ENCODE data around the gene LMF1.

The LMF1 gene

DNA sequence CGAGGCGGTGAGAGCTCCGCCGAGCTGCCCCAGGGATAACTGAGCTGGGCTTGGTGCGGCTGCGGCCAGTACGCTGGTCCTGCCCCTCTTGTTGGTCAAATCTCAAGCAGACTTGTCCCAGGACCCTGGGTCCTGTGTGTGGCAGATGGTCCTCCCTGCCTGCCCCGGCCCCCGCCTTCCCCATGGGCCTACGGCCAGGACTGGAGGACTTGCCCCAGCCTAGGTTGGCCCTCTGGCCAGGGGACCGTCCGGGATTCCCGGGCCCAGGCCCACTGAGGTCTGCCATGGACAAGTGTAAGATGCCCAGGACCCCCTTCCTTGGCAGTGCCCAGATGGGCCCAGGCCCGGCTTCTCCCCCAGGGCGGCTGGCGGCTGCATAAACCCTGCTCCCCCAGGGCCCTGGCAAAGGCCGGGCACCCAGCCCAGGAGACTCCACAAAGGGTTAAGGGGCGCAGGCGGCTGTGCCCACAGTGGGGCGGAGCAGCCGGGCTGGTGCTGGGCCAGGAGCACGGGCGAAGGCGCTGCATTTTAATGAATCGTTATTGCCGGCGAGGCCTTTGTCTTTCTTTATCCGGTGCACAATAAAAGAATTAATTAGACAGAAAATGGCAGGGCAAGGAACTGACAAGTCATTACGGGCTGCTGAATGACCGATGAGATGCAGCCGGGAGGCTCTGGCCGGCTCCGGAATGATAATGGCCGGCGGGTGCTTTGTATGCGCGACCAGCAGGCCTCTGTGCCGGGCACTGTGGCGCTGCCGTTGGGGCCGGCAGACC, 19.9 kb upstream of the LMF1 start:
- Histone ChIP-seq H3K4me3 (ENCODE audit: low read depth, low read length) (no peak overlapping the region), H3K27me3 (ENCODE audit: control insufficient read depth, insufficient read depth, low read length) (no peaks in the 10 kb centered on the region), H3K9ac (no peak overlapping the region), H3K36me3 (ENCODE audit: control insufficient read depth, insufficient read depth, low read length) (no peaks in the 10 kb centered on the region), H2AFZ (no peak overlapping the region), H3K4me2 (ENCODE audit: low read length) (no peak overlapping the region), H3K9me3 (ENCODE audit: control insufficient read depth, low read length) (peaks cover 5% of the 10 kb centered on the region), H3K4me1 (no peaks in the 10 kb centered on the region), H3K27ac (no peak overlapping the region), H3K79me2 (no peaks in the 10 kb centered on the region)
- TF ChIP-seq, protein P1, sequence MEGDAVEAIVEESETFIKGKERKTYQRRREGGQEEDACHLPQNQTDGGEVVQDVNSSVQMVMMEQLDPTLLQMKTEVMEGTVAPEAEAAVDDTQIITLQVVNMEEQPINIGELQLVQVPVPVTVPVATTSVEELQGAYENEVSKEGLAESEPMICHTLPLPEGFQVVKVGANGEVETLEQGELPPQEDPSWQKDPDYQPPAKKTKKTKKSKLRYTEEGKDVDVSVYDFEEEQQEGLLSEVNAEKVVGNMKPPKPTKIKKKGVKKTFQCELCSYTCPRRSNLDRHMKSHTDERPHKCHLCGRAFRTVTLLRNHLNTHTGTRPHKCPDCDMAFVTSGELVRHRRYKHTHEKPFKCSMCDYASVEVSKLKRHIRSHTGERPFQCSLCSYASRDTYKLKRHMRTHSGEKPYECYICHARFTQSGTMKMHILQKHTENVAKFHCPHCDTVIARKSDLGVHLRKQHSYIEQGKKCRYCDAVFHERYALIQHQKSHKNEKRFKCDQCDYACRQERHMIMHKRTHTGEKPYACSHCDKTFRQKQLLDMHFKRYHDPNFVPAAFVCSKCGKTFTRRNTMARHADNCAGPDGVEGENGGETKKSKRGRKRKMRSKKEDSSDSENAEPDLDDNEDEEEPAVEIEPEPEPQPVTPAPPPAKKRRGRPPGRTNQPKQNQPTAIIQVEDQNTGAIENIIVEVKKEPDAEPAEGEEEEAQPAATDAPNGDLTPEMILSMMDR (IDR thresholded peaks at IDR 0.05): no peak

DNA sequence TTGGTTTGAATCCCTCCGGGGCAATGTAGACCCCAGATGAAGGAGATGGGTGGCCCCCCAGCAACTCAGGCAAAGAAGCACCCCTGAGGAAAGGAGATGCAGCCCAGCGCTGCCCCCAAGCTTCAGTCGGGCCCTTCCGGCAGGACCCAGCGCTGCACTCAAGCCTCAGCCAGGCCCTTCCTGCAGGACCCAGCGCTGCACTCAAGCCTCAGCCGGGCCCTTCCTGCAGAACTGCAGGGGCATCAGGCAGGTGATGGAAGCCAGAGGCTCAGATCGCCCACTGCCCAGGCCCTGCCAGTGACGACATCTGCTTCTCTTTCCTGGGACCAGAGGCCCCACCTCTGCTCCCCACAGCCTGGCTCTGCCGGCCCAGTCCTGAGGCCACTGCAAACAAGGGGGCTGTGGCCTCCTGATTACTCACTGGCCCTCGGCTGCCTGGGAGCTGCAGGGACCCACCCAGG, 18.6 kb upstream of the LMF1 start:
- Histone ChIP-seq H3K36me3 (ENCODE audit: control insufficient read depth, insufficient read depth, low read length) (no peaks in the 10 kb centered on the region), H3K9ac (no peak overlapping the region), H3K4me1 (no peaks in the 10 kb centered on the region), H3K4me3 (ENCODE audit: low read depth, low read length) (no peak overlapping the region), H3K79me2 (no peaks in the 10 kb centered on the region), H3K4me2 (ENCODE audit: low read length) (no peak overlapping the region), H2AFZ (no peak overlapping the region), H3K9me3 (ENCODE audit: control insufficient read depth, low read length) (no peaks in the 10 kb centered on the region), H3K27ac (no peak overlapping the region), H3K27me3 (ENCODE audit: control insufficient read depth, insufficient read depth, low read length) (no peaks in the 10 kb centered on the region)
- TF ChIP-seq, protein P1 (IDR thresholded peaks at IDR 0.05): no peak

DNA sequence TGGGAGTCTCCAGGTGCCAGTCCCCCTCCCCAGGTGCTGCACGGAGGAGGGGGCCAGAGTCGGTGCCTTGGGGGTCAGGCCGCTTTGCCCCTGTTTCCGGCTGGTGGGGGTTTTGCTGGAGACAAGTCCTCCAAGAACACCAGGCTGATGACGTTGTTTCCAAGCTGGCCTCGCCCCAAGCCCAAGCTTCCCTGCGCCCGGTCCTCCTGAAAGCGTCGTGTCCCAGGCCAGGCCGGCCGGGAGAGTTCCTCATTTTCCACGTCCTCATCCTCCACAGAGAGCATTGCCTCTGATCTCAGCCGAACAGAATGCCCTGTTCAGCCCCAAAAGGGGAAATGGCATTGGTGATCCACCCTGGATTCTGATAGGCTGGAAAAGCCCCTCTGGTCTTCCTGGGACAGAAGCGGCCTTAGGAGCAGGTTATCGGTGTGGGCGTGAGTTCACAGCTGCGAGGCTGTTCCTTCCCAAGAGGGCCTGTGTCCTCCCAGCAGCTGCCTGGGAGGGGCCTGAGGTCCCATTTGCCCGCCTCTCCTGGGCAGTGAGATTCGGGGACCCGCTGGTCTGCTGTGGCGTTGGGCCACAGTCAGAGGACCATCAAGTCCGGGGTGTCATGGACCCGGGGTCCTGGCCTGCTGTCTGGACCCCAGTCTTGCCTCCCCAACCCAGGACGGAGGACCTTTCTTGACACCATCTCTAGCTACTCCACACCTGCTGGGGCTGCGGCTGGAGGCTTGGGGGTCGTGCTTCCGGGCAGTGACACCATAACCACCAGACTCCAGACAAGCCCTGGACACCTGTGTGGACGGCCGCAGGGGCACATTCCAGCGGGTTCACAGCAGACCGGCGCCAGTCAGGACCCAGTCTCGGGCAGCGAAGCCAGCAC, 17.9 kb upstream of the LMF1 start:
- H3K9ac ChIP-seq: no peak overlapping the region
- H3K27me3 ChIP-seq (ENCODE audit: control insufficient read depth, insufficient read depth, low read length): no peaks in the 10 kb centered on the region
- no peaks in the 10 kb centered on the region for H3K4me1 ChIP-seq
- H3K36me3 ChIP-seq (ENCODE audit: control insufficient read depth, insufficient read depth, low read length): no peaks in the 10 kb centered on the region
- no peak overlapping the region for H3K27ac ChIP-seq
- TF ChIP-seq, protein P1 (IDR thresholded peaks at IDR 0.05): no peak
- H3K9me3 ChIP-seq (ENCODE audit: control insufficient read depth, low read length): no peaks in the 10 kb centered on the region
- no peaks in the 10 kb centered on the region for H3K79me2 ChIP-seq
- H3K4me2 ChIP-seq (ENCODE audit: low read length): no peak overlapping the region
- no peak overlapping the region for H3K4me3 ChIP-seq (ENCODE audit: low read depth, low read length)
- H2AFZ ChIP-seq: no peak overlapping the region

DNA sequence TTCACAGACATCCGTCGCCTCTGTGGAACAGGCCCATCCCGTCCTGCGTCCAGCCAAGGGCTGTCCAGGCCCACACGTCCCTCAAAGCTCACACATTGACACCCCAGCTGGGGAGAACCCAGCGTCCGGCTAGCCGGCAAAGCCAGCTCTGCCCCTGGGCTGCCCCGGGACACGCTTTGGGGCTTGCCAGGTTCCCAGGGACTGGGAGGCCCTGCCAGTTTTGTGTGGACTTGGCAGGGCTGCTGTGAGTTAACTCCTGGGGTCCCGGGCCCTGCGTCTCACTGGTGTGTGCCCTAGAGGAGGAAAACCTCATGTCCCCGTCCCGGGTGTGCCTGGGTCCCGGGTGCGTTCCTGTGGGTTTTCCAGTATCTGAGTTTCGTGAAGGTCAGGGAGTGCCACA, 17.1 kb upstream of the LMF1 start:
- no peaks in the 10 kb centered on the region for H3K4me1 ChIP-seq
- H3K4me2 ChIP-seq (ENCODE audit: low read length): no peak overlapping the region
- no peak overlapping the region for H3K4me3 ChIP-seq (ENCODE audit: low read depth, low read length)
- no peak overlapping the region for H3K9ac ChIP-seq
- H3K9me3 ChIP-seq (ENCODE audit: control insufficient read depth, low read length): no peaks in the 10 kb centered on the region
- no peak overlapping the region for H2AFZ ChIP-seq
- no peaks in the 10 kb centered on the region for H3K36me3 ChIP-seq (ENCODE audit: control insufficient read depth, insufficient read depth, low read length)
- no peak overlapping the region for H3K27ac ChIP-seq
- TF ChIP-seq, protein P1 (IDR thresholded peaks at IDR 0.05): no peak
- no peaks in the 10 kb centered on the region for H3K27me3 ChIP-seq (ENCODE audit: control insufficient read depth, insufficient read depth, low read length)
- H3K79me2 ChIP-seq: no peaks in the 10 kb centered on the region

Data from parathyroid adenoma (tissue), 2 donors.